K562 (cell line): ENCODE data around the gene GRIK2. TPM values are rescaled to one million over a fixed set of nuclear protein-coding genes. Genes with fewer than 3 reads are reported as not detected.

Source experiments
- ATAC-seq: fragments of 200-7000 bp; cut with Tn5 transposase; 3 replicates; pipeline ENCODE4 v1.9.1; 2020; ENCODE audit warnings: moderate library complexity
- BruUV-seq: library from RNA; stranded (reverse); fragments of 400-500 nt; replicated peaks from 2 replicates; lab custom pipeline; 2021; lab: Mats Ljungman, UMichigan
- CTCF ChIA-PET: fragments of 300-600 bp; formaldehyde crosslinking; extraction: SDS; loops from one replicate; lab custom pipeline; 2021; ENCODE audit warnings: low intra/inter-chr PET ratio; lab: Yijun Ruan, JAX
- POLR2A ChIA-PET: fragments of 300-600, 350-650 bp; sonication (Branson Sonifier 250); formaldehyde crosslinking; extraction: SDS; loops from one replicate; lab custom pipeline; 2021; ENCODE audit warnings: antibody characterized with exemption, inconsistent platforms; lab: Yijun Ruan, JAX
- DNase-seq, 4 experiments: peaks; one replicate each; pipeline versions ENCODE4 v3.0.0 to v3.0.0-alpha.2; 2011 to 2018; ENCODE audit warnings: low spot score in 3 of 4, mixed read lengths in 3 of 4; ENCODE audit errors: extremely low read depth in 1 of 4
- FAIRE-seq: peaks from 2 replicates; lab custom pipeline; 2011; peaks lifted over from hg19 to GRCh38; lab: Jason Lieb, UNC
- H2AFZ ChIP-seq: 2 replicates; pipeline ENCODE4 v1.6.0; 2011; ENCODE audit warnings: low read depth, low read length, control low read depth, inconsistent platforms
- H3K27ac ChIP-seq: fragments of 200-600 bp; 3 replicates; pipeline ENCODE4 v1.8.0; 2011; ENCODE audit warnings: low read depth, mild to moderate bottlenecking, control low read depth, inconsistent platforms, low read length, moderate library complexity, mixed read lengths; ENCODE audit errors: extremely low read depth
- H3K27me3 ChIP-seq, 2 experiments: fragments of 300-600 bp in 1 of 2; 2 replicates in 1 of 2; 3 replicates in 1 of 2; pipeline versions ENCODE4 v1.6.0 to v1.8.0; 2011; ENCODE audit warnings: inconsistent platforms in 2 of 2, low read length in 2 of 2, mild to moderate bottlenecking in 1 of 2, mixed read lengths in 1 of 2, moderate library complexity in 1 of 2; ENCODE audit not compliant: control insufficient read depth in 2 of 2, insufficient read depth in 2 of 2
- H3K36me3 ChIP-seq: fragments of 300-600 bp; 3 replicates; pipeline ENCODE4 v1.8.0; 2011; ENCODE audit warnings: mild to moderate bottlenecking, low read length, inconsistent platforms; ENCODE audit not compliant: control insufficient read depth, insufficient read depth
- H3K4me1 ChIP-seq, 2 experiments: fragments of 200-600 bp in 1 of 2; replicated peaks in 1 of 2; 2 replicates in 1 of 2; 3 replicates in 1 of 2; pipeline versions ENCODE4 v1.5.1 to v1.8.0; 2011; ENCODE audit warnings: inconsistent platforms in 2 of 2, low read length in 2 of 2, mild to moderate bottlenecking in 1 of 2, mixed read lengths in 1 of 2, moderate library complexity in 1 of 2; ENCODE audit not compliant: control insufficient read depth in 2 of 2, insufficient read depth in 2 of 2
- H3K4me2 ChIP-seq: 2 replicates; pipeline ENCODE4 v1.6.1; 2011; ENCODE audit warnings: low read length, control low read depth, inconsistent platforms, mixed read lengths; ENCODE audit not compliant: insufficient read depth
- H3K4me3 ChIP-seq: fragments of 200-600 bp; sonication (generic), shearing (Covaris generic); 2 replicates; pipeline ENCODE4 v1.5.1; 2016; ENCODE audit warnings: control low read depth, inconsistent platforms
- H3K79me2 ChIP-seq: fragments of 200-600 bp; 3 replicates; pipeline ENCODE4 v1.8.0; 2011; ENCODE audit warnings: low read length, inconsistent platforms; ENCODE audit not compliant: control insufficient read depth, insufficient read depth
- H3K9ac ChIP-seq, 2 experiments: 2 replicates each; pipeline versions ENCODE4 v1.6.0 to v1.6.1; 2011; ENCODE audit warnings: low read depth in 2 of 2, low read length in 2 of 2, control low read depth in 1 of 2, inconsistent platforms in 1 of 2, mild to moderate bottlenecking in 1 of 2, mixed read lengths in 1 of 2; ENCODE audit not compliant: insufficient read depth in 1 of 2
- H3K9me1 ChIP-seq: one replicate; pipeline ENCODE4 v1.6.0; 2011; ENCODE audit warnings: inconsistent platforms, mild to moderate bottlenecking, low read length, moderate library complexity; ENCODE audit not compliant: control insufficient read depth, insufficient read depth
- H3K9me3 ChIP-seq: replicated peaks from 2 replicates; pipeline ENCODE4 v1.5.1; 2011; ENCODE audit warnings: low read depth, low read length, inconsistent platforms; ENCODE audit not compliant: control insufficient read depth, insufficient read depth
- H4K20me1 ChIP-seq: replicated peaks from 2 replicates; pipeline ENCODE4 v1.6.1; 2011; ENCODE audit warnings: low read length, inconsistent platforms, mixed read lengths; ENCODE audit not compliant: control insufficient read depth, insufficient read depth
- ARID2 ChIP-seq: fragments of 450-650 bp; IDR thresholded peaks from 2 replicates; pipeline ENCODE4 v1.6.1; 2017; ENCODE audit warnings: antibody characterized with exemption, mild to moderate bottlenecking
- LEF1 ChIP-seq: fragments of 450-650 bp; IDR thresholded peaks from 2 replicates; pipeline ENCODE4 v1.6.1; 2016; ENCODE audit warnings: mild to moderate bottlenecking
- NFIX ChIP-seq: fragments of 250-450 bp; sonication (Bioruptor Pico); IDR thresholded peaks from 2 replicates; pipeline ENCODE4 v1.4.0; 2020; ENCODE audit warnings: low read depth, mild to moderate bottlenecking, moderate library complexity
- NFXL1 ChIP-seq: fragments of 450-650 bp; formaldehyde crosslinking; IDR thresholded peaks from 2 replicates; pipeline ENCODE4 v1.4.0; 2021; ENCODE audit warnings: mild to moderate bottlenecking
- SAFB ChIP-seq: fragments of 200-400 bp; formaldehyde crosslinking; IDR thresholded peaks from 2 replicates; pipeline ENCODE4 v1.6.1; 2017; ENCODE audit warnings: low read depth, low read length, borderline replicate concordance
- ZNF134 ChIP-seq: fragments of 250-450 bp; sonication (Bioruptor Pico); conservative IDR thresholded peaks from 2 replicates; pipeline ENCODE4 v1.4.0; 2020
- ZNF3 ChIP-seq: fragments of 250-450 bp; sonication (Bioruptor Pico); IDR thresholded peaks from 2 replicates; pipeline ENCODE4 v1.5.0; 2021; ENCODE audit warnings: mild to moderate bottlenecking, moderate library complexity
- ZNF561 ChIP-seq: fragments of 450-650 bp; formaldehyde crosslinking; conservative IDR thresholded peaks from 2 replicates; pipeline ENCODE4 v1.4.0; 2020; ENCODE audit warnings: mild to moderate bottlenecking, moderate library complexity
- WGBS: fragments of 100-300 bp; shearing (Covaris generic); methylation state at CpG from one replicate; pipeline ENCODE4 v1.1.6; 2016; ENCODE audit warnings: low coverage, mixed read lengths; ENCODE audit not compliant: insufficient coverage; ENCODE audit errors: missing lambda C conversion rate; 5-methylcytosine and 5-hydroxymethylcytosine counted together
- in situ Hi-C: fragments of 300-500 bp; cut with MboI; formaldehyde crosslinking; loops from 4 replicates; pipeline ENCODE4 v1.15.0; 2018; ENCODE audit warnings: inconsistent platforms, mixed read lengths
- intact Hi-C: fragments of 100-400 bp; cut with micrococcal nuclease; formaldehyde crosslinking; loops from 2 replicates; pipeline ENCODE4 v1.14.2; 2022
- polyA plus RNA-seq, 8 experiments: library from polyadenylated mRNA; depleted of rRNA in 4 of 8; stranded (reverse) in 5 of 8; unstranded in 3 of 8; fragments of >200 nt; fragmentation: Nextera tagmentation in 2 of 8; fragmentation: Illumina TruSeq in 1 of 8; extraction: Ambion mirVana in 2 of 8; extraction: Trizol in 1 of 8; gene quantifications; 2 replicates each; pipeline versions ENCODE4 v1.2.1 to v1.2.3, GENCODE V29; 2011 to 2014; ENCODE audit warnings: inconsistent platforms in 1 of 8, missing spikeins in 1 of 8
- total RNA-seq, 7 experiments: library from RNA; depleted of rRNA in 6 of 7; stranded (reverse); fragments of >200 nt in 6 of 7; fragmentation: Illumina TruSeq in 2 of 7; extraction: Trizol in 2 of 7; gene quantifications; 2 replicates each; pipeline versions ENCODE4 v1.2.1 to v1.2.3, GENCODE V29; 2011 to 2021; ENCODE audit warnings: low replicate concordance in 1 of 7

Gene GRIK2
- total and polyA plus RNA-seq, 9 of the 15 experiments (the other 6 are each of a cell fraction or from before 2014, with no cell fraction given) = not detected

DNA sequence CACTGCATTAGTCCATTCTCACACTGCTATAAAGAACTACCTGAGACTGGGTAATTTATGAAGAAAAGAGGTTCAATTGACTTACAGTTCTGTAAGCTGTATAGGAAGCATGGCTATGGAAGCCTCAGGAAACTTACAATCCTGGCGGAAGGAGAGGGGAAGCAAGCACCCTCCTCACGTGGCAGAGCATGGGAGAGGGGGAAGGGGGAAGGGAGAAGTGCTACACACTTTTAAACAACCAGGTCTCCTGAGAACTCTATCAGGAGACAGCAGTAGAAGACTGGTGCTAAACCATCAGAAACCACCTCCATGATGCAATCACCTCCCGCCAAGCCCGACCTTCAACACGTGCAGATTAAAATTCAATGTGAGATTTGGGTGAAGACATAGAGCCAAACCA, 494.0 kb downstream of the GRIK2 start:
- FAIRE-seq = no peak
- in situ Hi-C loops = no loop called here
- H3K27me3 ChIP-seq = no peaks in the 10 kb centered on the region
- no peak overlapping the region for H3K4me3 ChIP-seq
- ChIA-PET CTCF (no interaction called here), POLR2A (no interaction called here)
- no peak overlapping the region for H3K27ac ChIP-seq
- no peak overlapping the region for H3K4me2 ChIP-seq
- H3K9me1 ChIP-seq = no peaks in the 10 kb centered on the region
- no peak for DNase-seq
- H3K4me1 ChIP-seq = no peaks in the 10 kb centered on the region
- no TSS peak for BruUV-seq
- no peaks in the 10 kb centered on the region; the same call in none of the 2 replicates for H3K9me3 ChIP-seq
- H3K36me3 ChIP-seq = no peaks in the 10 kb centered on the region
- ATAC-seq = no peak
- H4K20me1 ChIP-seq = no peaks in the 10 kb centered on the region
- WGBS = 2% methylated on average over 3 of the region's 5 CpGs
- H2AFZ ChIP-seq = no peak overlapping the region
- TF ChIP-seq ZNF134 (no peak), NFXL1 (CRISPR knock-in tag) (no peak), SAFB (no peak), ZNF3 (no peak), ARID2 (no peak), ZNF561 (CRISPR knock-in tag) (no peak), LEF1 (no peak), NFIX (CRISPR knock-in tag) (no peak)
- TF ChIP-seq, all 486 proteins: peak for 0
- H3K79me2 ChIP-seq = no peaks in the 10 kb centered on the region
- H3K9ac ChIP-seq = no peak overlapping the region
- intact Hi-C loops = no loop called here
